H9 (cell line): ENCODE data around the gene SH3GL3. TPM values are rescaled to one million over a fixed set of nuclear protein-coding genes. Genes with fewer than 3 reads are reported as not detected.

ENCODE experiments used
- DNase-seq: peaks from one replicate; pipeline ENCODE4 v3.0.0-alpha.2; 2017
- H2AFZ ChIP-seq: one replicate; pipeline ENCODE4 v1.6.1; 2013; ENCODE audit warnings: mild to moderate bottlenecking, low read length, control low read depth, moderate library complexity
- H2AK5ac ChIP-seq: 2 replicates; pipeline ENCODE4 v1.6.1; 2013; ENCODE audit warnings: low read length, control low read depth, mixed read lengths; ENCODE audit not compliant: insufficient read length
- H2BK120ac ChIP-seq: one replicate; pipeline ENCODE4 v1.6.1; 2013; ENCODE audit warnings: low read depth, mild to moderate bottlenecking, low read length, control low read depth, inconsistent platforms; ENCODE audit not compliant: poor library complexity, severe bottlenecking
- H2BK12ac ChIP-seq: 2 replicates; pipeline ENCODE4 v1.6.1; 2013; ENCODE audit warnings: low read length, control low read depth, mixed read lengths, low read depth; ENCODE audit not compliant: insufficient read length
- H2BK15ac ChIP-seq: 2 replicates; pipeline ENCODE4 v1.6.1; 2013; ENCODE audit warnings: low read depth, low read length, control low read depth
- H2BK20ac ChIP-seq: one replicate; pipeline ENCODE4 v1.6.1; 2013; ENCODE audit warnings: low read depth, mild to moderate bottlenecking, low read length, control low read depth, inconsistent platforms; ENCODE audit not compliant: poor library complexity, severe bottlenecking
- H2BK5ac ChIP-seq: 2 replicates; pipeline ENCODE4 v1.6.1; 2013; ENCODE audit warnings: low read length, control low read depth, mixed read lengths; ENCODE audit not compliant: insufficient read length
- H3K14ac ChIP-seq: 2 replicates; pipeline ENCODE4 v1.6.1; 2013; ENCODE audit warnings: low read length, control low read depth; ENCODE audit not compliant: insufficient read depth
- H3K18ac ChIP-seq: 2 replicates; pipeline ENCODE4 v1.6.1; 2013; ENCODE audit warnings: low read depth, mild to moderate bottlenecking, mixed read lengths, low read length, control low read depth; ENCODE audit not compliant: insufficient read length
- H3K23ac ChIP-seq: 2 replicates; pipeline ENCODE4 v1.6.1; 2013; ENCODE audit warnings: low read length, control low read depth, mixed read lengths, low read depth; ENCODE audit not compliant: insufficient read length
- H3K23me2 ChIP-seq: 2 replicates; pipeline ENCODE4 v1.6.1; 2013; ENCODE audit warnings: low read depth, mild to moderate bottlenecking, mixed read lengths, low read length, control low read depth; ENCODE audit not compliant: insufficient read length, poor library complexity, severe bottlenecking
- H3K27ac ChIP-seq: 2 replicates; pipeline ENCODE4 v1.5.1; 2013; ENCODE audit warnings: low read length, control low read depth, mixed read lengths, low read depth; ENCODE audit not compliant: insufficient read length
- H3K27me3 ChIP-seq: 2 replicates; pipeline ENCODE4 v1.6.1; 2013; ENCODE audit warnings: low read length, control low read depth, inconsistent platforms; ENCODE audit not compliant: insufficient read depth
- H3K4ac ChIP-seq: 2 replicates; pipeline ENCODE4 v1.6.1; 2013; ENCODE audit warnings: low read depth, mild to moderate bottlenecking, control low read depth, inconsistent platforms, low read length, moderate library complexity
- H3K4me1 ChIP-seq: 2 replicates; pipeline ENCODE4 v1.6.1; 2013; ENCODE audit warnings: low read length, control low read depth, inconsistent platforms; ENCODE audit not compliant: insufficient read depth
- H3K4me2 ChIP-seq: 2 replicates; pipeline ENCODE4 v1.6.1; 2013; ENCODE audit warnings: low read length, control low read depth, mixed read lengths; ENCODE audit not compliant: insufficient read length, insufficient read depth
- H3K56ac ChIP-seq: 2 replicates; pipeline ENCODE4 v1.6.1; 2013; ENCODE audit warnings: low read depth, mild to moderate bottlenecking, mixed read lengths, low read length, control low read depth; ENCODE audit not compliant: insufficient read length
- H3K79me1 ChIP-seq: 2 replicates; pipeline ENCODE4 v1.6.1; 2013; ENCODE audit warnings: low read depth, mild to moderate bottlenecking, moderate library complexity, low read length, control low read depth, inconsistent platforms; ENCODE audit not compliant: insufficient read depth, poor library complexity, severe bottlenecking
- H3K79me2 ChIP-seq: 2 replicates; pipeline ENCODE4 v1.6.1; 2013; ENCODE audit warnings: low read length, control low read depth, inconsistent platforms; ENCODE audit not compliant: insufficient read depth
- H3K9ac ChIP-seq: 2 replicates; pipeline ENCODE4 v1.6.1; 2013; ENCODE audit warnings: low read length, control low read depth, mixed read lengths; ENCODE audit not compliant: insufficient read length; ENCODE audit errors: extremely low read depth
- H3K9me3 ChIP-seq: one replicate; pipeline ENCODE4 v1.6.1; 2013; ENCODE audit warnings: low read depth, low read length, inconsistent platforms; ENCODE audit not compliant: control insufficient read depth
- H3T11ph ChIP-seq: one replicate; pipeline ENCODE4 v1.6.1; 2013; ENCODE audit warnings: mild to moderate bottlenecking, low read length, control low read depth, inconsistent platforms
- H4K20me1 ChIP-seq: one replicate; pipeline ENCODE4 v1.6.1; 2013; ENCODE audit not compliant: control insufficient read depth, insufficient read length, insufficient read depth
- H4K5ac ChIP-seq: 2 replicates; pipeline ENCODE4 v1.6.1; 2013; ENCODE audit warnings: low read depth, mild to moderate bottlenecking, mixed read lengths, low read length, control low read depth; ENCODE audit not compliant: insufficient read length
- H4K8ac ChIP-seq: replicated peaks from 2 replicates; pipeline ENCODE4 v1.6.1; 2013; ENCODE audit warnings: low read length, control low read depth, mixed read lengths, low read depth; ENCODE audit not compliant: insufficient read length
- H4K91ac ChIP-seq: 2 replicates; pipeline ENCODE4 v1.6.1; 2013; ENCODE audit warnings: low read depth, mild to moderate bottlenecking, moderate library complexity, mixed read lengths, low read length, control low read depth; ENCODE audit not compliant: insufficient read length
- H3K27ac Mint-ChIP-seq, 3 experiments: 2 replicates in 2 of 3; 3 replicates in 1 of 3; pipeline ENCODE4 v1.8.0; 2020 to 2021; ENCODE audit warnings: mixed read lengths in 3 of 3, mild to moderate bottlenecking in 1 of 3, moderate library complexity in 1 of 3
- H3K27me3 Mint-ChIP-seq: 2 replicates; pipeline ENCODE4 v1.8.0; 2021; ENCODE audit warnings: low read depth, mild to moderate bottlenecking, moderate library complexity, mixed read lengths
- H3K36me3 Mint-ChIP-seq, 3 experiments: 2 replicates in 2 of 3; 3 replicates in 1 of 3; pipeline ENCODE4 v1.8.0; 2020 to 2021; ENCODE audit warnings: low read depth in 3 of 3, mixed read lengths in 3 of 3; ENCODE audit not compliant: insufficient read depth in 1 of 3
- H3K4me1 Mint-ChIP-seq, 2 experiments: 2 replicates each; pipeline ENCODE4 v1.8.0; 2020; ENCODE audit warnings: mixed read lengths in 2 of 2
- H3K4me3 Mint-ChIP-seq, 2 experiments: 2 replicates in 1 of 2; 3 replicates in 1 of 2; pipeline ENCODE4 v1.8.0; 2020 to 2021; ENCODE audit warnings: mild to moderate bottlenecking in 2 of 2, mixed read lengths in 2 of 2, moderate library complexity in 1 of 2
- H3K9me3 Mint-ChIP-seq, 2 experiments: 2 replicates in 1 of 2; 3 replicates in 1 of 2; pipeline ENCODE4 v1.8.0; 2020; ENCODE audit warnings: mild to moderate bottlenecking in 2 of 2, mixed read lengths in 2 of 2, moderate library complexity in 1 of 2
- WGBS: extraction: QIAGEN DNeasy Blood & Tissue Kit; methylation state at CpG from one replicate; pipeline ENCODE4 v1.1.7; 2013; ENCODE audit warnings: missing lambda C conversion rate, low lambda C conversion rate, mixed read lengths; ENCODE audit not compliant: insufficient read length; ENCODE audit errors: extremely low coverage; 5-methylcytosine and 5-hydroxymethylcytosine counted together
- total RNA-seq: library from RNA; stranded (reverse); gene quantifications from 2 replicates; pipeline ENCODE4 v1.2.1, GENCODE V29; 2021
- TF ChIP-seq, protein P1 (sequence below): fragments of 200-600 bp; sonication (generic); conservative IDR thresholded peaks from 3 replicates; pipeline ENCODE4 v1.8.0; 2021; ENCODE audit warnings: antibody characterized with exemption, mild to moderate bottlenecking

The SH3GL3 gene
- total RNA-seq, 1 experiment from 2014 or later, result 11.2 TPM

DNA sequence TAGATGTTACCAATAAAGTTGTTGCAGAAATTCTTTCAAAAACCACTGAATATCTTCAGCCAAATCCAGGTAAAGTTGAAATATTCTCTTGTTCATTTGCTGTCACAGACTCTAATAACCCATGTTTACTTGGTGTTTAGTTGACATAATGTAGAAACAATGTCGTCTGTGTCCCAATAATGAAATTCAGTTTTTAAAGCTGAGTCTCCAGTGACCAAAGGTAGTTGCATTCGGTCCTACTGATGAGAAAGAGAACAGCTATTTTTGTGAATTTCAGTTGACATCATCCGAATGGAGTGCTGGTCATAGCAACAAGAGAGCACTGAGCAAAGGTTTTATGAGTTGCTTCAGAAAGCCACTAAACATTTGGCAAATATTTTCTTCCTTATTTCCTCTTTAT is 118.0 kb downstream of the SH3GL3 start:
- Mint-ChIP-seq H3K9me3 (no peaks in the 10 kb centered on the region), H3K4me1 (peaks cover 0 to 2% of the 10 kb centered on the region in 2 experiments; a peak in 1 of 4 replicates)
- H3K4me1 ChIP-seq, result 0 out of 2 replicates have a peak, but pooled peaks cover 3% of the 10 kb centered on the region

More for the DNA sequence above, 118.0 kb downstream of the SH3GL3 start:
- Histone ChIP-seq H3K4ac (no peak overlapping the region), H3K23ac (no peak overlapping the region), H2BK20ac (no peak overlapping the region), H3K9me3 (no peaks in the 10 kb centered on the region), H4K20me1 (no peaks in the 10 kb centered on the region), H2BK15ac (no peak overlapping the region), H3K9ac (no peak overlapping the region), H3K27me3 (no peaks in the 10 kb centered on the region), H3K79me2 (no peaks in the 10 kb centered on the region), H3K56ac (no peak overlapping the region), H4K8ac (no peak overlapping the region), H2BK5ac (no peak overlapping the region), H3K27ac (no peak overlapping the region), H3K14ac (no peak overlapping the region), H2AFZ (no peak overlapping the region), H3K18ac (no peak overlapping the region), H4K91ac (no peak overlapping the region), H3K23me2 (no peaks in the 10 kb centered on the region), H2BK120ac (no peak overlapping the region), H2AK5ac (no peak overlapping the region), H4K5ac (no peak overlapping the region), H3K4me2 (no peak overlapping the region), H2BK12ac (no peak overlapping the region), H3K79me1 (no peaks in the 10 kb centered on the region), H3T11ph (no peak overlapping the region)
- H3K4me3 Mint-ChIP-seq, result no peak overlapping the region
- no CpG with 5 or more reads among the region's 3 CpGs for WGBS
- DNase-seq, result no peak
- TF ChIP-seq, protein P1, sequence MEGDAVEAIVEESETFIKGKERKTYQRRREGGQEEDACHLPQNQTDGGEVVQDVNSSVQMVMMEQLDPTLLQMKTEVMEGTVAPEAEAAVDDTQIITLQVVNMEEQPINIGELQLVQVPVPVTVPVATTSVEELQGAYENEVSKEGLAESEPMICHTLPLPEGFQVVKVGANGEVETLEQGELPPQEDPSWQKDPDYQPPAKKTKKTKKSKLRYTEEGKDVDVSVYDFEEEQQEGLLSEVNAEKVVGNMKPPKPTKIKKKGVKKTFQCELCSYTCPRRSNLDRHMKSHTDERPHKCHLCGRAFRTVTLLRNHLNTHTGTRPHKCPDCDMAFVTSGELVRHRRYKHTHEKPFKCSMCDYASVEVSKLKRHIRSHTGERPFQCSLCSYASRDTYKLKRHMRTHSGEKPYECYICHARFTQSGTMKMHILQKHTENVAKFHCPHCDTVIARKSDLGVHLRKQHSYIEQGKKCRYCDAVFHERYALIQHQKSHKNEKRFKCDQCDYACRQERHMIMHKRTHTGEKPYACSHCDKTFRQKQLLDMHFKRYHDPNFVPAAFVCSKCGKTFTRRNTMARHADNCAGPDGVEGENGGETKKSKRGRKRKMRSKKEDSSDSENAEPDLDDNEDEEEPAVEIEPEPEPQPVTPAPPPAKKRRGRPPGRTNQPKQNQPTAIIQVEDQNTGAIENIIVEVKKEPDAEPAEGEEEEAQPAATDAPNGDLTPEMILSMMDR, result no peak
- no peak overlapping the region for H3K27ac Mint-ChIP-seq
- H3K27me3 Mint-ChIP-seq, result no peaks in the 10 kb centered on the region
- H3K36me3 Mint-ChIP-seq, result no peaks in the 10 kb centered on the region
